Mucosa of descending colon (tissue), 3 donors: ENCODE data around the gene POU3F1. TPM values are rescaled to one million over a fixed set of nuclear protein-coding genes. Genes with fewer than 3 reads are reported as not detected.
A peak's percentile ranks its signal among the peaks of the same experiment; 100 is the strongest.

Source experiments
- ATAC-seq: fragments of 200-7000 bp; cut with Tn5 transposase; one replicate; pipeline ENCODE4 v1.9.1; 2020; ENCODE audit warnings: mild to moderate bottlenecking, moderate library complexity
- DNase-seq, 3 donors: peaks; one replicate each; pipeline ENCODE4 v3.0.0-alpha.2; 2020
- H3K36me3 ChIP-seq: fragments of 200-600 bp; one replicate; pipeline ENCODE4 v1.8.0; 2021; ENCODE audit warnings: low read depth, mild to moderate bottlenecking
- H3K4me1 ChIP-seq: fragments of 200-600 bp; one replicate; pipeline ENCODE4 v1.8.0; 2021; ENCODE audit warnings: low read depth, mild to moderate bottlenecking
- H3K4me3 ChIP-seq: fragments of 200-600 bp; one replicate; pipeline ENCODE4 v1.8.0; 2021; ENCODE audit warnings: mild to moderate bottlenecking
- H3K9me3 ChIP-seq: fragments of 200-600 bp; one replicate; pipeline ENCODE4 v1.8.0; 2021; ENCODE audit warnings: mild to moderate bottlenecking
- intact Hi-C, 2 donors: fragments of 100-400 bp; cut with DNase I in 1 of 2; cut with micrococcal nuclease in 1 of 2; formaldehyde crosslinking; loops; one replicate each; pipeline versions ENCODE4 v1.11.0 to v1.11.1; 2022; cut with DNase I, micrococcal nuclease
- total RNA-seq, 3 donors: library from RNA; stranded (reverse); fragmentation: NEBNext Ultra II Directional in 2 of 3; extraction: Animal tissue kit (Norgen Biotek cat#: 25700) in 2 of 3; gene quantifications; one replicate each; pipeline versions ENCODE4 v1.2.1 to v1.2.4, GENCODE V29; 2021 to 2023
- TF ChIP-seq, protein P1 (sequence below): fragments of 200-600 bp; IDR thresholded peaks from one replicate; pipeline ENCODE4 v1.8.0; 2022; ENCODE audit warnings: antibody characterized with exemption, mild to moderate bottlenecking
- donor health status: DM: no; HTN: no; CAD: no; lungs with moderate emphysema.
- donor health status: DM: no; HTN: no; CAD: no.
- donor health status: DM: no; HTN: yes; CAD: no.

Gene POU3F1
- total RNA-seq, 3 donors from 2014 or later: not detected

DNA sequence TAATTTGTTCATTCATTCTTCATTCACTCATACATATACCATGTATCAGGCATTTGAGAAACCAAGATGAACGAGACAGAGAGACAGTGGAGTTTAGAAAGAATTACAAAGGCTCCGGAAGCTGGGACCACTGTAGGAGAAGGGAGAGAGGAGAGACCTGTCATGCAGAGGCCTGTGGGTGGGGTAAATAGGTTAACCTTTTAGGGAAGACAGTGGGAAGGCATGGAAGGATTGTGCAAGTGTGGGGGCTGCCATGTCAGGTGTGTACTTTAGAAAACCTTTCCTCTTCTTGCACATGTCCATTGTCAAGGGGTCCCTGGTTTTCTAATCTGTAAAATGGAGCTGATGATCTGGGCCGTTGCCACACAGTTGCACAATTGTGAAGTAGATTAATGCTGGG is 44.2 kb upstream of the POU3F1 start:
- no peak overlapping the region for H3K4me3 ChIP-seq
- H3K4me1 ChIP-seq: no peaks in the 10 kb centered on the region
- intact Hi-C loops: no loop called here
- no peak for DNase-seq
- no peak for ATAC-seq
- H3K9me3 ChIP-seq: no peaks in the 10 kb centered on the region
- no peaks in the 10 kb centered on the region for H3K36me3 ChIP-seq
- TF ChIP-seq, protein P1, sequence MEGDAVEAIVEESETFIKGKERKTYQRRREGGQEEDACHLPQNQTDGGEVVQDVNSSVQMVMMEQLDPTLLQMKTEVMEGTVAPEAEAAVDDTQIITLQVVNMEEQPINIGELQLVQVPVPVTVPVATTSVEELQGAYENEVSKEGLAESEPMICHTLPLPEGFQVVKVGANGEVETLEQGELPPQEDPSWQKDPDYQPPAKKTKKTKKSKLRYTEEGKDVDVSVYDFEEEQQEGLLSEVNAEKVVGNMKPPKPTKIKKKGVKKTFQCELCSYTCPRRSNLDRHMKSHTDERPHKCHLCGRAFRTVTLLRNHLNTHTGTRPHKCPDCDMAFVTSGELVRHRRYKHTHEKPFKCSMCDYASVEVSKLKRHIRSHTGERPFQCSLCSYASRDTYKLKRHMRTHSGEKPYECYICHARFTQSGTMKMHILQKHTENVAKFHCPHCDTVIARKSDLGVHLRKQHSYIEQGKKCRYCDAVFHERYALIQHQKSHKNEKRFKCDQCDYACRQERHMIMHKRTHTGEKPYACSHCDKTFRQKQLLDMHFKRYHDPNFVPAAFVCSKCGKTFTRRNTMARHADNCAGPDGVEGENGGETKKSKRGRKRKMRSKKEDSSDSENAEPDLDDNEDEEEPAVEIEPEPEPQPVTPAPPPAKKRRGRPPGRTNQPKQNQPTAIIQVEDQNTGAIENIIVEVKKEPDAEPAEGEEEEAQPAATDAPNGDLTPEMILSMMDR: no peak

DNA sequence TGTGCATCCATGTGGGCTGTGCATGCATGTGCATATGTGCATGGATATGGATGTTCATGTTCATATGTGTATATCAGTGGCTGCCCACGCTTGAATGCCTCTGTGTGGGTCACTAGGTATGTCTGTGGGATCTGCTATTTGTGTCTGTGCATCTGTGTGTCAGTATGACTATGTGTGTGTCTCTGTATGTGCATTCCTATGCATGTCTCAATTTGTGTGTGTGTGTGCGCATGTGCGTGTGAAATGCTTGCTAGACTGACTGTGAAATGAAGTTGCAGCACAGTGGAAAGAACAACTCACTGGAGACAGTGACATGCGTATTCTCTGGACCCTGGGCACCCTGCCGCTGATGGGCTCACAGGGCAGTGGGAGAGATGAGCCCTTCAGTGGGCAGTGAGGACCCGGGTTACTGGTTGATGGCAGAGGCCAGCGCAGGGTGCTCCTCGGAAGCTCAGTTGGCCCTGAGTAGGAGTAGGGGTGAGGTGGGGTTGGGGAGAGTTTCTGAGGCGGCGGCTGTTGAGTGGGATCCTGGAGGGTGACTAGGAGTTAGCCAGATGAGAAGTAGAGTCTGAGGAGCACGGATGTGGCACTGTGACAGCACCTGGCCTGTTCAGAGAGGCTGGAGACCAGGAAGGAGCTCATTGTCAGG is 43.2 kb upstream of the POU3F1 start:
- Histone ChIP-seq H3K4me3 (no peak overlapping the region), H3K4me1 (no peaks in the 10 kb centered on the region), H3K36me3 (no peaks in the 10 kb centered on the region), H3K9me3 (no peaks in the 10 kb centered on the region)
- no peak for ATAC-seq
- intact Hi-C loops: no loop called here
- TF ChIP-seq, protein P1: no peak
- DNase-seq: no peak

DNA sequence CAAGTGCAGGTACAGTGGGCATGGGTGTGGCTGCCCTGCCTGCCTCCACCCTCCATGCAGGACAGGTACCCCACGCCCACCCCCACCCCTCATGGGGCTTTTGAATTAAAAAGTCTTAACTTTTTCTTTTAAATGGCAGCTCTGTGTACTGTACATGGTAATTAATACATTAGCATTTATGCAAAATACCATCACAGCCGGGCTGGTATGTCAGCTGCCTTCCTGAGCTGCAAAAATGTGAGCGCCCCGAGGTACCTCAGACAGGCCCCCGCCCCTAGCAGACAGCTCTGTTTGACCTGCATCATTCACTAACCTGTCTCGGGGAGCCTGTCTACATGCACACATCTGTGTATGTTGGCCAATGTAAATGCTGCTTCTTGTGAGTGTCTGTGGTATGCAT is 42.2 kb upstream of the POU3F1 start:
- DNase-seq (no peak), ATAC-seq (no peak)
- TF ChIP-seq, protein P1: no peak
- H3K4me1 ChIP-seq: no peaks in the 10 kb centered on the region
- intact Hi-C loops: no loop called here
- no peaks in the 10 kb centered on the region for H3K36me3 ChIP-seq
- no peaks in the 10 kb centered on the region for H3K9me3 ChIP-seq
- H3K4me3 ChIP-seq: no peak overlapping the region

DNA sequence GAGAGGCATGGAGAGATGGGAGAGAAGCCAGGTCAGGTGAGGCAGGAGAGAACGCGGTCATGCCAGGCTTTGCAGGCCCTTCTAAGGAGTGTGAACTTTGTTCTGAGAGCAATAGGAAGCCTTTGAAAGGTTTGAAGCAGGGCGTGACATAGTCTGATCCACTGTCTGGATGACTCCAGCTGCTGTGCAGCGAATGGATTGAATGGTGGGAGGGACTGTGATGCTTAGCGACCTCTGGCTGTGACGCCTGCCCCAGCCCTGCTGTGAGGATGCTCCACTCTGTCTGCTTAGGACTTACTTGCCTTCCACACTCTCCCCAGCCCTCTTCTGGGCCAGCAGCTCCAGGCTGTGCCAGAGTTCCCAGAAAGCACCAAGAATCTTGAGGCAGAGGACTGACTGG is 41.8 kb upstream of the POU3F1 start:
- Histone ChIP-seq H3K9me3 (no peaks in the 10 kb centered on the region), H3K36me3 (no peaks in the 10 kb centered on the region), H3K4me3 (no peak overlapping the region), H3K4me1 (no peaks in the 10 kb centered on the region)
- intact Hi-C loops: no loop called here
- peak; percentile 47 for ATAC-seq
- TF ChIP-seq, protein P1: no peak
- DNase-seq: peak in 1 of 3 donors; percentile 2

DNA sequence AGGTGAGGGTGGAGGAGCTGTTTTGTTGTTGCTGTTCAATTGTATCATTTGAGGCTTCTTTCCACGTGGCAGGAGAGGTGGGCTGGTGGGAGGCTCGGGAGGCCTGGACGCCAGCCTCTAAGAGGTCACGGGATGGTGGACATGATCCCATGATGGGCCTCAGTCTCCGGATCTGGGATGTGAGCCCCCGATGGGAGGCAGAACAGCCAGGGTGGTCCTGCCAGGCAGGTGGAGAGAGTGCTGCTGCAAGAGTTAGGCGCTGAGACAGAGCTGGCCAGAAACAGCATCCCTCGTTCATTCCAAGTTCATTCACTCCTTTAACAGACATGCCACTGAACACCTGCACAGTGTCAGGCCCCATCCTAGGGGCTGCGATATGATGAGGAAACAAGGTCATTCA is 41.1 kb upstream of the POU3F1 start:
- no peaks in the 10 kb centered on the region for H3K36me3 ChIP-seq
- no peaks in the 10 kb centered on the region for H3K9me3 ChIP-seq
- DNase-seq (no peak), ATAC-seq (no peak)
- TF ChIP-seq, protein P1: no peak
- H3K4me3 ChIP-seq: no peak overlapping the region
- intact Hi-C loops: no loop called here
- no peaks in the 10 kb centered on the region for H3K4me1 ChIP-seq
